MM.1S (cell line): ENCODE results near the gene SORCS2.

Experiments used
- DNase-seq: peaks from one replicate; pipeline ENCODE4 v3.0.0-alpha.2; 2015
- H2AFZ ChIP-seq: fragments of 300-600 bp; sonication (generic); 2 replicates; pipeline ENCODE4 v1.6.0; 2016; ENCODE audit warnings: antibody characterized with exemption, low read length
- H3F3A ChIP-seq: fragments of 300-600 bp; sonication (generic); 2 replicates; pipeline ENCODE4 v1.6.1; 2016; ENCODE audit warnings: mild to moderate bottlenecking, antibody characterized with exemption, low read length, moderate library complexity, mixed read lengths; ENCODE audit not compliant: insufficient read depth
- H3K27ac ChIP-seq: fragments of 300-600 bp; sonication (generic); 2 replicates; pipeline ENCODE4 v1.5.1; 2016; ENCODE audit warnings: mild to moderate bottlenecking, low read length
- H3K27me3 ChIP-seq: fragments of 300-600 bp; sonication (generic); replicated peaks from 2 replicates; pipeline ENCODE4 v1.6.0; 2016; ENCODE audit warnings: low read length; ENCODE audit not compliant: insufficient read depth
- H3K36me3 ChIP-seq: fragments of 300-600 bp; sonication (generic); replicated peaks from 2 replicates; pipeline ENCODE4 v1.6.1; 2016; ENCODE audit warnings: mild to moderate bottlenecking, low read length, mixed read lengths; ENCODE audit not compliant: insufficient read depth
- H3K4me1 ChIP-seq: fragments of 300-600 bp; sonication (generic); 2 replicates; pipeline ENCODE4 v1.6.1; 2016; ENCODE audit warnings: low read length, mixed read lengths
- H3K4me2 ChIP-seq: fragments of 300-600 bp; sonication (generic); 2 replicates; pipeline ENCODE4 v1.6.0; 2016; ENCODE audit warnings: low read depth, low read length
- H3K4me3 ChIP-seq: fragments of 300-600 bp; sonication (generic); 2 replicates; pipeline ENCODE4 v1.5.1; 2016; ENCODE audit warnings: low read length, mixed read lengths
- H3K79me2 ChIP-seq: fragments of 300-600 bp; sonication (generic); 2 replicates; pipeline ENCODE4 v1.6.1; 2016; ENCODE audit warnings: mixed run types, low read length, mixed read lengths
- H3K9ac ChIP-seq: fragments of 300-600 bp; sonication (generic); 2 replicates; pipeline ENCODE4 v1.6.1; 2016; ENCODE audit warnings: low read length, mixed read lengths
- H3K9me2 ChIP-seq: fragments of 300-600 bp; sonication (generic); replicated peaks from 2 replicates; pipeline ENCODE4 v1.6.1; 2016; ENCODE audit warnings: mild to moderate bottlenecking, low read length, mixed read lengths; ENCODE audit not compliant: insufficient read depth
- H3K9me3 ChIP-seq: fragments of 300-600 bp; sonication (generic); replicated peaks from 2 replicates; pipeline ENCODE4 v1.6.1; 2016; ENCODE audit warnings: mild to moderate bottlenecking, low read length, mixed read lengths; ENCODE audit not compliant: insufficient read depth
- H4K20me1 ChIP-seq: fragments of 300-600 bp; sonication (generic); 2 replicates; pipeline ENCODE4 v1.6.1; 2016; ENCODE audit warnings: mild to moderate bottlenecking, low read length, moderate library complexity, mixed read lengths; ENCODE audit not compliant: insufficient read depth
- EZH2 ChIP-seq: fragments of 300-600 bp; sonication (generic); optimal IDR thresholded peaks from 2 replicates; pipeline ENCODE3; 2017; ENCODE audit warnings: low read depth, mild to moderate bottlenecking, antibody characterized with exemption, low read length, mixed read lengths
- EZH2phosphoT487 ChIP-seq: fragments of 300-600 bp; sonication (generic); IDR thresholded peaks from 2 replicates; pipeline ENCODE4 v1.6.1; 2018; ENCODE audit warnings: antibody characterized with exemption, low read length
- TF ChIP-seq, protein P1 (sequence below): fragments of 300-600 bp; sonication (generic); IDR thresholded peaks from 2 replicates; pipeline ENCODE4 v1.5.1; 2016; ENCODE audit warnings: antibody characterized with exemption, low read length, mixed read lengths

Gene SORCS2

GRCh38 chr4:7777017-7777710, 584.8 kb downstream of the SORCS2 start:
- Histone ChIP-seq H3K4me1 (no peaks in the 10 kb centered on the region), H3K79me2 (no peaks in the 10 kb centered on the region), H3F3A (no peaks in the 10 kb centered on the region)

DNA sequence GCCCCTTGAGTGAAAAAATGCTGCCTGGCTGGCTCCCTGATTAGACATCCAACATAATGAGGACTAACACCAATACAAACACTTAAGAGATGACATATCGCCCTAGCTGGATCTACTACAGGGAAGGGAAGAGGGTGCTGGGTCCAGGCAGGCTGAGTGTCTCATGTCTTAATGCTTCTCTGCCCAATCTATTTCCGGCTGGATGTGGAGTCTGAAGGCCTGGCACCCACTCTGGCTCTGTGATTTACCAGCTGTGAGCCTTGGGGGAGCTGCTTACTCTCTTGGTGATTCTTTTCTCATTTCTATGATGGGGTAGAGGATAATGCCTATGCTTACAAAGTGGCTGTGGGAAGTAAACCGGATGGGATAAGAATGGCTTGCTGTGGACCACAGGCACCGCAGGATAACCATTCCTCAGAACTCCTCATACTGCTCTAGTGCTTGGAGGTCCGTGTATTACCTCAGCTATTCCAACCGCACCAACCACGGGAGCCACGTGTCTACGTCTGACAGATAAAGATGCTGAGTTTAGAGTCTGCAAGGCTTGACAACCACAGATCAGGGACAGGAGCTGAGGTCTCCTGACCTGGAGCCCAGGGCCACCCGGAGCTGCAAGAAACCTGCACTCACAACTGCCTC, 585.7 kb downstream of the SORCS2 start:
- Histone ChIP-seq H3K4me2 (peak overlapping the region; percentile 58; the same call in 1 of the 2 replicates), H3K36me3 (no peaks in the 10 kb centered on the region), H3F3A (no peaks in the 10 kb centered on the region), H3K4me3 (no peak overlapping the region), H4K20me1 (no peaks in the 10 kb centered on the region), H3K9me2 (no peaks in the 10 kb centered on the region), H3K9me3 (no peaks in the 10 kb centered on the region), H3K79me2 (no peaks in the 10 kb centered on the region), H3K27ac (no peak overlapping the region), H3K9ac (no peak overlapping the region), H3K4me1 (no peaks in the 10 kb centered on the region), H2AFZ (no peak overlapping the region), H3K27me3 (peaks cover 72% of the 10 kb centered on the region)
- TF ChIP-seq EZH2: no peak
- TF ChIP-seq, protein P1, sequence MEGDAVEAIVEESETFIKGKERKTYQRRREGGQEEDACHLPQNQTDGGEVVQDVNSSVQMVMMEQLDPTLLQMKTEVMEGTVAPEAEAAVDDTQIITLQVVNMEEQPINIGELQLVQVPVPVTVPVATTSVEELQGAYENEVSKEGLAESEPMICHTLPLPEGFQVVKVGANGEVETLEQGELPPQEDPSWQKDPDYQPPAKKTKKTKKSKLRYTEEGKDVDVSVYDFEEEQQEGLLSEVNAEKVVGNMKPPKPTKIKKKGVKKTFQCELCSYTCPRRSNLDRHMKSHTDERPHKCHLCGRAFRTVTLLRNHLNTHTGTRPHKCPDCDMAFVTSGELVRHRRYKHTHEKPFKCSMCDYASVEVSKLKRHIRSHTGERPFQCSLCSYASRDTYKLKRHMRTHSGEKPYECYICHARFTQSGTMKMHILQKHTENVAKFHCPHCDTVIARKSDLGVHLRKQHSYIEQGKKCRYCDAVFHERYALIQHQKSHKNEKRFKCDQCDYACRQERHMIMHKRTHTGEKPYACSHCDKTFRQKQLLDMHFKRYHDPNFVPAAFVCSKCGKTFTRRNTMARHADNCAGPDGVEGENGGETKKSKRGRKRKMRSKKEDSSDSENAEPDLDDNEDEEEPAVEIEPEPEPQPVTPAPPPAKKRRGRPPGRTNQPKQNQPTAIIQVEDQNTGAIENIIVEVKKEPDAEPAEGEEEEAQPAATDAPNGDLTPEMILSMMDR: no peak
- TF ChIP-seq EZH2phosphoT487: no peak
- no peak for DNase-seq

More at GRCh38 chr4:7777017-7777710, 584.8 kb downstream of the SORCS2 start:
- no peaks in the 10 kb centered on the region for H3K9me2 ChIP-seq
- DNase-seq: no peak
- H2AFZ ChIP-seq: no peak overlapping the region
- TF ChIP-seq EZH2phosphoT487 (no peak), EZH2 (no peak)
- TF ChIP-seq, protein P1: no peak
- no peak overlapping the region for H3K4me3 ChIP-seq
- no peak overlapping the region for H3K4me2 ChIP-seq
- no peak overlapping the region for H3K27ac ChIP-seq
- H3K36me3 ChIP-seq: no peaks in the 10 kb centered on the region
- no peaks in the 10 kb centered on the region for H3K9me3 ChIP-seq
- peaks cover 68% of the 10 kb centered on the region for H3K27me3 ChIP-seq
- no peaks in the 10 kb centered on the region for H4K20me1 ChIP-seq
- no peak overlapping the region for H3K9ac ChIP-seq

GRCh38 chr4:7778510-7779431, 586.4 kb downstream of the SORCS2 start:
- no peaks in the 10 kb centered on the region for H3F3A ChIP-seq
- no peaks in the 10 kb centered on the region for H3K79me2 ChIP-seq
- H3K9me2 ChIP-seq: no peaks in the 10 kb centered on the region

More at GRCh38 chr4:7778510-7779431, 586.4 kb downstream of the SORCS2 start:
- Histone ChIP-seq H2AFZ (peak overlapping the region; percentile 16; the same call in 1 of the 2 replicates), H3K4me1 (no peaks in the 10 kb centered on the region), H3K9me3 (no peaks in the 10 kb centered on the region), H3K36me3 (no peaks in the 10 kb centered on the region), H3K27ac (no peak overlapping the region), H3K4me3 (peak overlapping the region; percentile 35), H3K9ac (no peak overlapping the region), H3K27me3 (peaks cover 75% of the 10 kb centered on the region), H4K20me1 (no peaks in the 10 kb centered on the region), H3K4me2 (peak overlapping the region; percentile 58)
- TF ChIP-seq, protein P1: no peak
- TF ChIP-seq EZH2phosphoT487 (no peak), EZH2 (no peak)
- DNase-seq: no peak
